Lung (tissue), 12 donors: ENCODE results near the gene FARP1. TPM values are rescaled to one million over a fixed set of nuclear protein-coding genes. Genes with fewer than 3 reads are reported as not detected.

Experiments
- ATAC-seq: fragments of 200-7000 bp; cut with Tn5 transposase; one replicate; pipeline ENCODE4 v1.9.1; 2020; ENCODE audit warnings: moderate number of reproducible peaks; ENCODE audit not compliant: insufficient read depth, low FRiP score
- DNase-seq, 3 donors: peaks; one replicate each; pipeline ENCODE4 v3.0.0-alpha.2; 2013 to 2017
- H3K27ac ChIP-seq, 2 donors: one replicate each; pipeline ENCODE4 v1.5.1; 2013; ENCODE audit warnings: mild to moderate bottlenecking in 2 of 2, moderate library complexity in 2 of 2, control low read depth in 1 of 2, inconsistent platforms in 1 of 2, low read depth in 1 of 2, low read length in 1 of 2
- H3K27me3 ChIP-seq, 3 donors: one replicate each; pipeline ENCODE4 v1.5.1; 2013; ENCODE audit warnings: low read length in 2 of 3; ENCODE audit not compliant: control insufficient read depth in 3 of 3, insufficient read depth in 3 of 3
- H3K36me3 ChIP-seq, 4 donors: one replicate each; pipeline ENCODE4 v1.5.1; 2013; ENCODE audit warnings: low read length in 4 of 4, mild to moderate bottlenecking in 1 of 4, moderate library complexity in 1 of 4; ENCODE audit not compliant: control insufficient read depth in 4 of 4, insufficient read depth in 4 of 4
- H3K4me1 ChIP-seq, 5 donors: one replicate each; pipeline ENCODE4 v1.5.1; 2013; ENCODE audit warnings: low read length in 5 of 5, mild to moderate bottlenecking in 2 of 5, moderate library complexity in 1 of 5; ENCODE audit not compliant: control insufficient read depth in 5 of 5, insufficient read depth in 5 of 5
- H3K4me3 ChIP-seq: one replicate; pipeline ENCODE4 v1.5.1; 2013; ENCODE audit warnings: mild to moderate bottlenecking, control low read depth, moderate library complexity
- H3K9ac ChIP-seq, 2 donors: one replicate each; pipeline ENCODE4 v1.5.1; 2013; ENCODE audit warnings: low read length in 2 of 2, control low read depth in 1 of 2; ENCODE audit not compliant: insufficient read depth in 1 of 2
- H3K9me3 ChIP-seq, 4 donors: one replicate each; pipeline ENCODE4 v1.5.1; 2013; ENCODE audit warnings: low read length in 3 of 4, mild to moderate bottlenecking in 1 of 4, moderate library complexity in 1 of 4; ENCODE audit not compliant: control insufficient read depth in 4 of 4, insufficient read depth in 3 of 4
- WGBS, 2 donors: extraction: QIAGEN DNeasy Blood & Tissue Kit; methylation state at CpG; one replicate each; pipeline ENCODE4 v1.1.7; 2013; 5-methylcytosine and 5-hydroxymethylcytosine counted together
- polyA plus RNA-seq, 2 donors: library from polyadenylated mRNA; stranded (reverse); fragments of 200-250 nt; gene quantifications; one replicate each; pipeline ENCODE4 v1.2.1, GENCODE V29; 2013
- total RNA-seq, 2 donors: library from RNA; depleted of rRNA in 1 of 2; stranded (reverse); fragments of >200 nt in 1 of 2; gene quantifications; one replicate each; pipeline ENCODE4 v1.2.1, GENCODE V29; 2014 to 2021
- TF ChIP-seq, protein P1 (sequence below): IDR thresholded peaks from 2 replicates; pipeline ENCODE4 v1.5.1; 2012; ENCODE audit warnings: mild to moderate bottlenecking; ENCODE audit errors: control extremely low read depth, extremely low read depth
- donor health status: control.
- donor health status: control.
- donor health status: Bipolar disorder and iron deficiency.
- donor health status: healthy.
- donor health status: DM: yes; HTN: yes; CAD: no.

Gene FARP1
- total and polyA plus RNA-seq, 4 donors = 20.8 to 102 (median 54.4) TPM

GRCh38 chr13:98363326-98363725 lies 220.4 kb downstream of the FARP1 start:
- TF ChIP-seq, protein P1, sequence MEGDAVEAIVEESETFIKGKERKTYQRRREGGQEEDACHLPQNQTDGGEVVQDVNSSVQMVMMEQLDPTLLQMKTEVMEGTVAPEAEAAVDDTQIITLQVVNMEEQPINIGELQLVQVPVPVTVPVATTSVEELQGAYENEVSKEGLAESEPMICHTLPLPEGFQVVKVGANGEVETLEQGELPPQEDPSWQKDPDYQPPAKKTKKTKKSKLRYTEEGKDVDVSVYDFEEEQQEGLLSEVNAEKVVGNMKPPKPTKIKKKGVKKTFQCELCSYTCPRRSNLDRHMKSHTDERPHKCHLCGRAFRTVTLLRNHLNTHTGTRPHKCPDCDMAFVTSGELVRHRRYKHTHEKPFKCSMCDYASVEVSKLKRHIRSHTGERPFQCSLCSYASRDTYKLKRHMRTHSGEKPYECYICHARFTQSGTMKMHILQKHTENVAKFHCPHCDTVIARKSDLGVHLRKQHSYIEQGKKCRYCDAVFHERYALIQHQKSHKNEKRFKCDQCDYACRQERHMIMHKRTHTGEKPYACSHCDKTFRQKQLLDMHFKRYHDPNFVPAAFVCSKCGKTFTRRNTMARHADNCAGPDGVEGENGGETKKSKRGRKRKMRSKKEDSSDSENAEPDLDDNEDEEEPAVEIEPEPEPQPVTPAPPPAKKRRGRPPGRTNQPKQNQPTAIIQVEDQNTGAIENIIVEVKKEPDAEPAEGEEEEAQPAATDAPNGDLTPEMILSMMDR = no peak
- no peak for DNase-seq
- no peak overlapping the region for H3K27ac ChIP-seq
- ATAC-seq = no peak
- no peak overlapping the region for H3K4me3 ChIP-seq
- WGBS, 2 donors = 97% methylated on average over 5 of the region's 5 CpGs
- H3K9me3 ChIP-seq = no peaks in the 10 kb centered on the region
- peaks cover 0 to 11% (median 4%) of the 10 kb centered on the region in 5 donors for H3K4me1 ChIP-seq
- no peak overlapping the region for H3K9ac ChIP-seq
- no peaks in the 10 kb centered on the region for H3K27me3 ChIP-seq
- peaks cover 0 to 2% (median under 1%) of the 10 kb centered on the region in 4 donors for H3K36me3 ChIP-seq

DNA sequence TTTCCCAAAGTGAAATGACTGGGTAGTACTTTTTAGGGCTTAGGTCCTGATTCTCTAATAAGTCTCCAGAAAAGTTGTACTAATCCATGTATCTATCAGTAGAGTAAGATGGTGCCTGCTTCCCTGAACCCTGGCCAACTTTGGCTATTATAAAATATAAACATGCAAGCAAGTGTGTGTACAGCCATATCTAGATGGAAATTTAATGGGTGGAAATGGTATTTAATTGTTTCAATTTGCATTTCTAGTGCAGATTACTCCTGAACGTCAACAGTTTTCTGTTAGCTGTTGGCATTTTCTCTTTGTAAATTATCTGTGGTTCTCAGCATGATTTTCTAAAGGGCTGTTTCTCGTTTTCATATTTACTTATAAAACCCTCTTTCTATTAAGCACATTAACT lies 221.3 kb downstream of the FARP1 start:
- Histone ChIP-seq H3K36me3 (peaks cover 0 to 6% (median 4%) of the 10 kb centered on the region in 4 donors), H3K9me3 (no peaks in the 10 kb centered on the region), H3K4me3 (no peak overlapping the region), H3K27me3 (no peaks in the 10 kb centered on the region), H3K9ac (no peak overlapping the region), H3K27ac (no peak overlapping the region), H3K4me1 (peaks cover 0 to 11% (median 4%) of the 10 kb centered on the region in 5 donors)
- DNase-seq = peak in 1 of 3 donors; percentile 39
- TF ChIP-seq, protein P1 = no peak
- no peak for ATAC-seq
- 77 to 82% methylated on average over 2 of the region's 2 CpGs for WGBS, 2 donors

GRCh38 chr13:98364647-98365046 lies 221.8 kb downstream of the FARP1 start:
- DNase-seq = no peak
- TF ChIP-seq, protein P1 = no peak
- no peak for ATAC-seq
- no peaks in the 10 kb centered on the region for H3K27me3 ChIP-seq
- H3K9me3 ChIP-seq = no peaks in the 10 kb centered on the region
- no peak overlapping the region for H3K27ac ChIP-seq
- H3K4me3 ChIP-seq = no peak overlapping the region
- 88 to 95% methylated on average over 2 of the region's 2 CpGs for WGBS, 2 donors
- H3K9ac ChIP-seq = no peak overlapping the region
- peaks cover 0 to 6% (median 3%) of the 10 kb centered on the region in 4 donors for H3K36me3 ChIP-seq
- peaks cover 0 to 11% (median 4%) of the 10 kb centered on the region in 5 donors for H3K4me1 ChIP-seq

DNA sequence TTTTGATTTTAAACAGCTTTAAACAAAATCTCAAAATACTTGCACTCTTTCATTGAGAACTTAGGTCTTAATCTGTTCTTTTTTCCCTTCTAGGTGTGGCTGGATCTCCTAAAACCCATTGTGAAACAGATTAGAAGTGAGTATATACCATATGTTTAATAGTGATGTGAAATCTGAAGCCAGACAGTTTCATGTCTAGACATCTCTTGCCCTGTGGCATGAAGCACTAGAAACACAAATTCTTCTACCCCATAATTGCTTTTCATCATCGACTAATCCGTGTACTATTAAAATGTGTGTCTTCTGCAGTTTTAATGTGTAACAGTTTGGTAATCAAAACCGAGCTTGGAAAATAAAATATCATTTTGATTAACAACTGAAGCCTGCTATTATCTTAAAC lies 222.4 kb downstream of the FARP1 start:
- no peak for DNase-seq
- Histone ChIP-seq H3K27ac (no peak overlapping the region), H3K27me3 (no peaks in the 10 kb centered on the region), H3K9ac (no peak overlapping the region), H3K9me3 (no peaks in the 10 kb centered on the region), H3K4me1 (peaks cover 0 to 15% (median 4%) of the 10 kb centered on the region in 5 donors), H3K4me3 (no peak overlapping the region), H3K36me3 (peaks cover 0 to 6% (median 3%) of the 10 kb centered on the region in 4 donors)
- WGBS, 2 donors = 86 to 94% methylated on average over 3 of the region's 3 CpGs
- no peak for ATAC-seq
- TF ChIP-seq, protein P1 = no peak
